OCI-LY3 (cell line): ENCODE measurements around the gene FCHSD2.

Source experiments
- H2AFZ ChIP-seq: fragments of 200-600, 300-600 bp; shearing (Covaris generic); 2 replicates; pipeline ENCODE4 v1.6.0; 2014; ENCODE audit warnings: antibody characterized with exemption, low read depth, low read length
- H3K27ac ChIP-seq: fragments of 200-600, 300-600 bp; sonication (generic); 2 replicates; pipeline ENCODE4 v1.5.1; 2014; ENCODE audit warnings: mild to moderate bottlenecking, low read length, moderate library complexity, mixed read lengths
- H3K27me3 ChIP-seq: fragments of 200-600, 300-600 bp; sonication (generic); 2 replicates; pipeline ENCODE4 v1.6.1; 2014; ENCODE audit warnings: low read depth, low read length, mixed read lengths
- H3K36me3 ChIP-seq: fragments of 200-600, 300-600 bp; sonication (generic); replicated peaks from 2 replicates; pipeline ENCODE3; 2014; ENCODE audit warnings: low read depth, low read length, mixed read lengths
- H3K4me1 ChIP-seq: fragments of 300-600, 200-600 bp; sonication (generic); 2 replicates; pipeline ENCODE4 v1.6.1; 2014; ENCODE audit warnings: low read length, mixed read lengths
- H3K4me2 ChIP-seq: fragments of 200-600, 300-600 bp; sonication (generic); 2 replicates; pipeline ENCODE4 v1.6.1; 2014; ENCODE audit warnings: low read length, mixed read lengths
- H3K4me3 ChIP-seq: fragments of 300-600, 200-600 bp; sonication (generic); 2 replicates; pipeline ENCODE4 v1.5.1; 2014; ENCODE audit warnings: antibody characterized with exemption, mild to moderate bottlenecking, low read length, moderate library complexity
- H3K79me2 ChIP-seq: fragments of 300-600, 200-600 bp; shearing (Covaris generic); 2 replicates; pipeline ENCODE4 v1.6.1; 2014; ENCODE audit warnings: mild to moderate bottlenecking, low read length, mixed read lengths
- H3K9ac ChIP-seq: fragments of 300-600, 200-600 bp; shearing (Covaris generic); 2 replicates; pipeline ENCODE4 v1.6.0; 2014; ENCODE audit warnings: mild to moderate bottlenecking, low read length, moderate library complexity
- H3K9me3 ChIP-seq: fragments of 200-600, 300-600 bp; shearing (Covaris generic); 2 replicates; pipeline ENCODE4 v1.6.1; 2014; ENCODE audit warnings: low read length, mixed read lengths; ENCODE audit not compliant: insufficient read depth
- H4K20me1 ChIP-seq: fragments of 200-600, 300-600 bp; sonication (generic); 2 replicates; pipeline ENCODE4 v1.6.1; 2016; ENCODE audit warnings: low read length, mixed read lengths; ENCODE audit not compliant: insufficient read depth
- EZH2phosphoT487 ChIP-seq: fragments of 200-600 bp; shearing (Covaris generic); IDR thresholded peaks from 2 replicates; pipeline ENCODE4 v1.6.1; 2018; ENCODE audit warnings: antibody characterized with exemption, mixed run types, low read depth
- TF ChIP-seq, protein P1 (sequence below): fragments of 200-600, 300-600 bp; sonication (generic); IDR thresholded peaks from 2 replicates; pipeline ENCODE4 v1.5.1; 2014; ENCODE audit warnings: antibody characterized with exemption, low read length, low read depth

The FCHSD2 gene

DNA sequence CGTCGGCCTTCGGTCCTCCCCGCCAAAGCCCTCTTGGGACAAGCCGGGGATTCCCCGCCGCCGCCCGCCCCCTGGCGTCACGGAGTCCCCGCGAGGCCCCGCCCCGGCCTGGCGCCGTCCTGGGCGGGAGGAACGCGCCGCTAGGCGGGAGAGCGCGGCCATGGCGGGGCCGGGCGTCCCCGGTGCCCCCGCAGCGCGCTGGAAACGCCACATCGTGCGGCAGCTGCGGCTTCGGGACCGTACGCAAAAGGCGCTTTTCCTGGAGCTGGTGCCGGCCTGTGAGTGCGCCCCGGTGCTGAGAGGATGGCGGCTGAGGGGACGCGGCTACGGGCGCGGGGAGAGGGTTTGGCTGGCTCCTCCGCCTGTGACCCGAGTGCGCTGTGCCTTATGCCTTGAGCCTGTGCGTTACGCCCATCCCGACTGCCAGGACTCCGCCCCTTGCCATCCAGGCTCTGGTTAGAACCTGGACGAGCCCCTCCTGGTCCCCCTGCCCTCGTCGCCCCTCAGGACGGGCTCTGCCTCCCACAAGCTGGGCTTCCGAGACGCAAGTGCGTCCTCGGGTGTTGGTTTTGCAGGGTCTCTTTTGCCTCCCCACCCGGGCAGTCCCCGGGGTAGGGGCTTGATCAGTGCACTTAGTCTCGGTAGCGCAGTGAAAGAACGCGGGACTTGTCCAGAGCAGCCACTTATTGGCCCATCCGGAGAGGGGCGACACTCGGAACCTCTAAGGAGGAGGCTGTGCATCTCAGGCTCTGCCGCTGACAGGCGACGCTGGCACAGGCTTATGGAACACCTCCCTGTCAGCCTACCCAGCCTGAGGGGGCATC lies 327.6 kb downstream of the FCHSD2 start, which contains the start of gene ATG16L2:
Gene ATG16L2 (plus strand): TSS at position 126 of the 824 bp plus-strand sequence. CDS start 35 bp downstream, at position 161.
- peaks cover 25% of the 10 kb centered on the region for H3K36me3 ChIP-seq
- peak within 1 kb of the TSS; percentile 48; the same call in 1 of the 2 replicates for H2AFZ ChIP-seq
- peak within 1 kb of the TSS; percentile 93 for H3K4me2 ChIP-seq
- H3K27me3 ChIP-seq = no peaks in the 10 kb centered on the region
- peaks cover 4% of the 10 kb centered on the region; the same call in 1 of the 2 replicates for H4K20me1 ChIP-seq
- H3K4me1 ChIP-seq = peaks cover 17% of the 10 kb centered on the region
- peaks cover 50% of the 10 kb centered on the region for H3K79me2 ChIP-seq
- H3K9ac ChIP-seq = peak within 1 kb of the TSS; percentile 94
- H3K27ac ChIP-seq = peak within 1 kb of the TSS; percentile 68
- TF ChIP-seq EZH2phosphoT487 = no peak
- TF ChIP-seq, protein P1, sequence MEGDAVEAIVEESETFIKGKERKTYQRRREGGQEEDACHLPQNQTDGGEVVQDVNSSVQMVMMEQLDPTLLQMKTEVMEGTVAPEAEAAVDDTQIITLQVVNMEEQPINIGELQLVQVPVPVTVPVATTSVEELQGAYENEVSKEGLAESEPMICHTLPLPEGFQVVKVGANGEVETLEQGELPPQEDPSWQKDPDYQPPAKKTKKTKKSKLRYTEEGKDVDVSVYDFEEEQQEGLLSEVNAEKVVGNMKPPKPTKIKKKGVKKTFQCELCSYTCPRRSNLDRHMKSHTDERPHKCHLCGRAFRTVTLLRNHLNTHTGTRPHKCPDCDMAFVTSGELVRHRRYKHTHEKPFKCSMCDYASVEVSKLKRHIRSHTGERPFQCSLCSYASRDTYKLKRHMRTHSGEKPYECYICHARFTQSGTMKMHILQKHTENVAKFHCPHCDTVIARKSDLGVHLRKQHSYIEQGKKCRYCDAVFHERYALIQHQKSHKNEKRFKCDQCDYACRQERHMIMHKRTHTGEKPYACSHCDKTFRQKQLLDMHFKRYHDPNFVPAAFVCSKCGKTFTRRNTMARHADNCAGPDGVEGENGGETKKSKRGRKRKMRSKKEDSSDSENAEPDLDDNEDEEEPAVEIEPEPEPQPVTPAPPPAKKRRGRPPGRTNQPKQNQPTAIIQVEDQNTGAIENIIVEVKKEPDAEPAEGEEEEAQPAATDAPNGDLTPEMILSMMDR = peak; percentile 7
- no peaks in the 10 kb centered on the region for H3K9me3 ChIP-seq
- H3K4me3 ChIP-seq = peak within 1 kb of the TSS; percentile 85

DNA sequence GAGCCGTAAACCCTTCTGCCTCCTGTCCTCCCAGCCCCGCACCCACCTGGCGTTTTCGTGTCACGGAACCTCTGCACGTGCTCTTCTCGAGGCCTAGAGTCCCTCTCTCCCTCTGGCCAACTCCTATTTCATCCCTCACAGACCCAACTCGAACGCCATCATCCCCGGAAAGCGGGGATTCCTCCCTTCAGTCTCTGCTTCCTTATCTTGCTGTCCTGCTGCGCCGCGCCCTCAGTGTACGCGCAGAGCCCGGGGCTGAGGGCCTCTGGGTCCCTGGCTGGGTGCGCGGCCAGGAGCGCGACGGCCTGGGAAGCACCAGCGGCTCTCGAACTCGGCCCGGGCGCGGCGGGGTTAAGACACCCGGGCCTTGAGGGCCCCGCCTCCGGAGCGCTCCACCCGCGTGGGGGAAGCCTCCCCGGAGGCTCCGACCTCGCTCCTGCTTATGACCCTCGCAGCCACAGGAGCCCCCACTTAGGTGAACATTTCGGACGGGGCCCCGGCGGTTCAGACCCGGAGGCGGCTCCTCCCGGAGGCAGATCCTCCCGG lies 328.3 kb downstream of the FCHSD2 start:
- Histone ChIP-seq H3K36me3 (peaks cover 31% of the 10 kb centered on the region), H3K27ac (peak overlapping the region; percentile 68), H4K20me1 (peaks cover 4% of the 10 kb centered on the region; the same call in 1 of the 2 replicates), H3K27me3 (no peaks in the 10 kb centered on the region), H3K4me3 (peak overlapping the region; percentile 85), H2AFZ (peak overlapping the region; percentile 48; the same call in 1 of the 2 replicates), H3K9ac (peak overlapping the region; percentile 94), H3K4me2 (peak overlapping the region; percentile 93), H3K9me3 (no peaks in the 10 kb centered on the region), H3K4me1 (peaks cover 17% of the 10 kb centered on the region), H3K79me2 (peaks cover 50% of the 10 kb centered on the region)
- TF ChIP-seq EZH2phosphoT487 = no peak
- TF ChIP-seq, protein P1 = no peak

DNA sequence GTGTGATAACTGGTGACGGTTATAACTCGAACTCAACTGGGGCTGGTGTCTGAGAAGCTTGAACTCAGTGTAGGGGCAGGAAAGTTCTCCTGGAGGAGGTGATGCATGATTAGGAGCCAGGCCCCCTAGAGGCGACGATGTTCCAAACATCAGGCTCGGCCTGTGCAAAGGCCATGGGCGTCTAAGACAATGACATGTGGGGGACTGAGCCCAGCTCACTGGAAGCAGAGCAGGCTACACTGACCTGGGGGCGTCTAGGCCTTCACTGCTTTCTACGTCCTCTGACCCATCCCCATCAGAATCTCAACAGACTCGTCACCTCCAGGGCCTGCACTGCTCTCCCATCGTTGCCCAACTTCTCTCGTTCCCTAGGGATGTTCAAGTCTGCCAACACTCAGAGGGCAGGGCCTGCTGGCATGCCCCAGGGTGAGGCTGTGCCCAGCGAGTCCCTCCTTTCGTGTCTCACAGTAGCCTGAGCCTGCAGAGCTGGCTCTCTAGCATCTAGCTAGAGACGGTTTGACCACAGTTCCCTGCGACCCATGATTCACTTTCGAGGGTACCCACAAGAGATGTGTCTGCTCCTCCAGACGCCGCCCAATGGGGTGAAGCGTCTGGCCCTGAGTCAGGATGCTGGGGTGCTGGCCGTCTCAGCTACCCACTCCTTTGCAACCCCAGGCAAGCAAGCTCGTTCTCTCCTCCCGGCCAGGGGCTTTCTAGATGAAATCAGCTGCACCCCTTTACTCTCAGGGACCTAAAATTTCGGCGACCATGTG lies 329.0 kb downstream of the FCHSD2 start:
- H3K4me2 ChIP-seq = peak overlapping the region; percentile 93
- H3K4me3 ChIP-seq = peak overlapping the region; percentile 85
- no peak overlapping the region; the same call in 1 of the 2 replicates for H2AFZ ChIP-seq
- H3K36me3 ChIP-seq = peaks cover 31% of the 10 kb centered on the region
- H3K79me2 ChIP-seq = peaks cover 50% of the 10 kb centered on the region
- H3K9ac ChIP-seq = peak overlapping the region; percentile 94
- H3K9me3 ChIP-seq = no peaks in the 10 kb centered on the region
- peak overlapping the region; percentile 68 for H3K27ac ChIP-seq
- peaks cover 17% of the 10 kb centered on the region for H3K4me1 ChIP-seq
- no peaks in the 10 kb centered on the region for H3K27me3 ChIP-seq
- peaks cover 4% of the 10 kb centered on the region; the same call in 1 of the 2 replicates for H4K20me1 ChIP-seq
- TF ChIP-seq, protein P1 = peak; percentile 81
- no peak for TF ChIP-seq EZH2phosphoT487
